Measurements from ENCODE around the gene VPS26B. TPM values are rescaled to one million over a fixed set of nuclear protein-coding genes. Genes with fewer than 3 reads are reported as not detected.

VPS26B gene
- total and polyA plus RNA-seq, 9 donors, result 19.4 to 46.5 (median 36.3) TPM

- intact Hi-C loops (cut with DNase I), result no loop called here
These were observed 34.1 kb downstream of the VPS26B start for GRCh38 chr11:134258577-134258976.

GRCh38 chr11:134260503-134260902, 36.0 kb downstream of the VPS26B start:
- TF ChIP-seq EP300 (IDR thresholded peaks at IDR 0.05) (no peak), POLR2A (IDR thresholded peaks at IDR 0.05) (no peak), CTCF (IDR thresholded peaks at IDR 0.05) (no peak)

More at GRCh38 chr11:134258577-134258976, 34.1 kb downstream of the VPS26B start:
- Histone ChIP-seq H3K4me3 (no peak overlapping the region), H3K27ac (no peak overlapping the region), H3K36me3 (no peaks in the 10 kb centered on the region), H3K27me3 (no peaks in the 10 kb centered on the region), H3K4me1 (ENCODE audit: insufficient read depth) (peaks cover 1% of the 10 kb centered on the region), H3K9me3 (no peaks in the 10 kb centered on the region)
- WGBS, 3 donors, result 85 to 93% (median 88%) methylated on average over 4 of the region's 4 CpGs
- DNase-seq, result no peak
- TF ChIP-seq CTCF (IDR thresholded peaks at IDR 0.05) (no peak), POLR2A (IDR thresholded peaks at IDR 0.05) (no peak), EP300 (IDR thresholded peaks at IDR 0.05) (no peak)

GRCh38 chr11:134260983-134261382, 36.5 kb downstream of the VPS26B start:
- Histone ChIP-seq H3K4me3 (no peak overlapping the region), H3K9me3 (no peaks in the 10 kb centered on the region), H3K27me3 (no peaks in the 10 kb centered on the region), H3K27ac (no peak overlapping the region), H3K4me1 (ENCODE audit: insufficient read depth) (no peaks in the 10 kb centered on the region), H3K36me3 (no peaks in the 10 kb centered on the region)
- TF ChIP-seq EP300 (IDR thresholded peaks at IDR 0.05) (no peak), CTCF (IDR thresholded peaks at IDR 0.05) (no peak), POLR2A (IDR thresholded peaks at IDR 0.05) (no peak)
- DNase-seq, result no peak
- intact Hi-C loops (cut with DNase I), result no loop called here
- 90 to 94% (median 93%) methylated on average over 16 of the region's 16 CpGs for WGBS, 3 donors

More at GRCh38 chr11:134260503-134260902, 36.0 kb downstream of the VPS26B start:
- Histone ChIP-seq H3K9me3 (no peaks in the 10 kb centered on the region), H3K27ac (no peak overlapping the region), H3K4me3 (no peak overlapping the region), H3K4me1 (ENCODE audit: insufficient read depth) (no peaks in the 10 kb centered on the region), H3K36me3 (no peaks in the 10 kb centered on the region), H3K27me3 (no peaks in the 10 kb centered on the region)
- no peak for DNase-seq
- intact Hi-C loops (cut with DNase I), result no loop called here

- H3K27me3 ChIP-seq, result no peaks in the 10 kb centered on the region
- no peak for DNase-seq
- WGBS, 3 donors, result 89 to 91% (median 91%) methylated on average over 14 of the region's 14 CpGs
- no peaks in the 10 kb centered on the region for H3K9me3 ChIP-seq
- intact Hi-C loops (cut with DNase I), result no loop called here
- TF ChIP-seq POLR2A (IDR thresholded peaks at IDR 0.05), result no peak
- TF ChIP-seq CTCF (IDR thresholded peaks at IDR 0.05), result no peak
- no peak for TF ChIP-seq EP300 (IDR thresholded peaks at IDR 0.05)
- no peak overlapping the region for H3K4me3 ChIP-seq
- no peak overlapping the region for H3K27ac ChIP-seq
- H3K36me3 ChIP-seq, result no peaks in the 10 kb centered on the region
- H3K4me1 ChIP-seq (ENCODE audit: insufficient read depth), result no peaks in the 10 kb centered on the region
These were observed 37.4 kb downstream of the VPS26B start for GRCh38 chr11:134261626-134262488.
